HEK293 (cell line): ENCODE data around the gene SUSD3.

Source experiments
- CTCF ChIA-PET: fragments of 350-600 bp; formaldehyde crosslinking; extraction: SDS; loops from one replicate; lab custom pipeline; 2021; ENCODE audit warnings: antibody characterized with exemption; lab: Yijun Ruan, JAX
- POLR2A ChIA-PET: fragments of 300-600 bp; formaldehyde crosslinking; extraction: SDS; loops from one replicate; lab custom pipeline; 2020; ENCODE audit warnings: antibody characterized with exemption, inconsistent platforms; lab: Yijun Ruan, JAX
- H3K27ac ChIP-seq: fragments of 200-500 bp; sonication (Bioruptor generic); 2 replicates; pipeline ENCODE4 v1.5.1; 2014; ENCODE audit warnings: low read depth, low read length, control low read depth, inconsistent platforms; ENCODE audit errors: extremely low read depth
- H3K36me3 ChIP-seq, 2 experiments: fragments of 200-500 bp in 1 of 2; sonication (Bioruptor generic) in 1 of 2; 1 replicate in 1 of 2; 2 replicates in 1 of 2; pipeline ENCODE4 v1.5.1; 2014 to 2017; ENCODE audit warnings: inconsistent platforms in 2 of 2, low read length in 2 of 2; ENCODE audit not compliant: control insufficient read depth in 2 of 2, insufficient read depth in 1 of 2
- H3K4me1 ChIP-seq: fragments of 200-500 bp; sonication (Bioruptor generic); 2 replicates; pipeline ENCODE4 v1.5.1; 2014; ENCODE audit warnings: mild to moderate bottlenecking, low read length, inconsistent platforms; ENCODE audit not compliant: control insufficient read depth, insufficient read depth
- H3K4me3 ChIP-seq: 2 replicates; pipeline ENCODE4 v1.5.1; 2011; ENCODE audit warnings: low read depth, mild to moderate bottlenecking, control low read depth, low read length, moderate library complexity
- H3K9me3 ChIP-seq: fragments of 200-500 bp; sonication (Bioruptor generic); 2 replicates; pipeline ENCODE4 v1.5.1; 2014; ENCODE audit warnings: low read depth, low read length, inconsistent platforms; ENCODE audit not compliant: control insufficient read depth, insufficient read depth
- HOXC10 ChIP-seq: sonication (generic); formaldehyde crosslinking; IDR thresholded peaks from 2 replicates; pipeline ENCODE4 v1.8.1; 2023; ENCODE audit warnings: mild to moderate bottlenecking, missing genetic modification reagents
- KLF10 ChIP-seq: fragments of 450-650 bp; IDR thresholded peaks from 2 replicates; pipeline ENCODE4 v1.5.1; 2018; ENCODE audit warnings: missing biosample characterization, mild to moderate bottlenecking, missing genetic modification characterization
- KLF8 ChIP-seq: fragments of 450-650 bp; formaldehyde crosslinking; IDR thresholded peaks from 2 replicates; pipeline ENCODE4 v1.5.1; 2016; ENCODE audit warnings: missing biosample characterization, missing genetic modification characterization
- REPIN1 ChIP-seq: fragments of 450-650 bp; formaldehyde crosslinking; IDR thresholded peaks from 2 replicates; pipeline ENCODE4 v1.5.1; 2017; ENCODE audit warnings: missing biosample characterization, missing genetic modification characterization, low read depth
- SCRT1 ChIP-seq: fragments of 450-650 bp; formaldehyde crosslinking; IDR thresholded peaks from 2 replicates; pipeline ENCODE4 v1.5.1; 2016; ENCODE audit warnings: missing biosample characterization, missing genetic modification characterization, borderline replicate concordance
- YY2 ChIP-seq: fragments of 450-650 bp; formaldehyde crosslinking; IDR thresholded peaks from 2 replicates; pipeline ENCODE4 v1.5.1; 2016; ENCODE audit warnings: missing biosample characterization, missing genetic modification characterization
- ZNF138 ChIP-seq: fragments of 450-650 bp; formaldehyde crosslinking; IDR thresholded peaks from 2 replicates; pipeline ENCODE4 v1.5.1; 2016; ENCODE audit warnings: missing biosample characterization, missing genetic modification characterization, borderline replicate concordance
- ZNF366 ChIP-seq: fragments of 450-650 bp; formaldehyde crosslinking; conservative IDR thresholded peaks from 2 replicates; pipeline ENCODE4 v1.5.1; 2016; ENCODE audit warnings: missing biosample characterization, missing genetic modification characterization
- ZNF514 ChIP-seq: fragments of 450-650 bp; formaldehyde crosslinking; IDR thresholded peaks from 2 replicates; pipeline ENCODE4 v1.5.1; 2016; ENCODE audit warnings: missing biosample characterization, missing genetic modification characterization
- ZNF558 ChIP-seq: fragments of 450-650 bp; formaldehyde crosslinking; IDR thresholded peaks from 2 replicates; pipeline ENCODE4 v1.5.1; 2016; ENCODE audit warnings: missing biosample characterization, missing genetic modification characterization
- ZNF596 ChIP-seq: fragments of 450-650 bp; IDR thresholded peaks from 2 replicates; pipeline ENCODE4 v1.5.0; 2018; ENCODE audit warnings: missing biosample characterization, mild to moderate bottlenecking, missing genetic modification characterization, moderate library complexity
- ZNF610 ChIP-seq: fragments of 450-650 bp; formaldehyde crosslinking; IDR thresholded peaks from 2 replicates; pipeline ENCODE4 v1.5.1; 2016; ENCODE audit warnings: missing biosample characterization, missing genetic modification characterization, borderline replicate concordance
- ZNF645 ChIP-seq: fragments of 450-650 bp; formaldehyde crosslinking; IDR thresholded peaks from 2 replicates; pipeline ENCODE4; 2016; ENCODE audit warnings: missing biosample characterization, missing genetic modification characterization
- ZNF692 ChIP-seq: fragments of 450-650 bp; formaldehyde crosslinking; IDR thresholded peaks from 2 replicates; pipeline ENCODE4 v1.5.1; 2016; ENCODE audit warnings: missing biosample characterization, missing genetic modification characterization
- ZNF768 ChIP-seq: fragments of 450-650 bp; formaldehyde crosslinking; IDR thresholded peaks from 2 replicates; pipeline ENCODE4 v1.5.1; 2018; ENCODE audit warnings: missing biosample characterization, mild to moderate bottlenecking, missing genetic modification characterization
- ZNF776 ChIP-seq: fragments of 450-650 bp; formaldehyde crosslinking; IDR thresholded peaks from 2 replicates; pipeline ENCODE4 v1.5.0; 2017; ENCODE audit warnings: missing biosample characterization, missing genetic modification characterization, borderline replicate concordance
- ZSCAN18 ChIP-seq: fragments of 450-650 bp; formaldehyde crosslinking; IDR thresholded peaks from 2 replicates; pipeline ENCODE4 v1.5.1; 2016; ENCODE audit warnings: missing biosample characterization, missing genetic modification characterization
- ZXDB ChIP-seq: fragments of 450-650 bp; formaldehyde crosslinking; IDR thresholded peaks from 2 replicates; pipeline ENCODE4 v1.5.1; 2016; ENCODE audit warnings: missing biosample characterization, missing genetic modification characterization
- TF ChIP-seq, protein P1 (sequence below): fragments of 450-650 bp; formaldehyde crosslinking; IDR thresholded peaks from 2 replicates; pipeline ENCODE4 v1.5.1; 2016; ENCODE audit warnings: missing biosample characterization, missing genetic modification characterization

The SUSD3 gene

GRCh38 chr9:93120846-93121315, 62.4 kb downstream of the SUSD3 start:
- H3K36me3 ChIP-seq = peaks cover 0 to 35% of the 10 kb centered on the region in 2 experiments; a peak in 2 of 3 replicates
- no peaks in the 10 kb centered on the region for H3K9me3 ChIP-seq
- H3K27ac ChIP-seq = no peak overlapping the region
- ChIA-PET POLR2A (interaction anchor here (1.8 to 2.7 kb wide), 2 partner anchors 13 to 25 kb away, joined by 9 to 23 read pairs; partner anchors contain the start of genes CARD19 and NINJ1), CTCF (interaction anchor here (0.6 to 4.0 kb wide), 6 partner anchors 10 to 170 kb away, joined by 3 to 43 read pairs (median 6); partner anchors contain the start of gene NINJ1)
- H3K4me3 ChIP-seq = no peak overlapping the region
- TF ChIP-seq ZNF768 (no peak), KLF10 (tag by site-specific recombination) (no peak), ZNF138 (no peak), ZNF776 (tag by site-specific recombination) (no peak), ZNF558 (tag by site-specific recombination) (no peak), REPIN1 (tag by site-specific recombination) (no peak), KLF8 (no peak), HOXC10 (CRISPR knock-in tag) (no peak), ZNF366 (no peak), ZNF645 (tag by site-specific recombination) (no peak), ZNF692 (no peak), YY2 (tag by site-specific recombination) (no peak), SCRT1 (tag by site-specific recombination) (no peak), ZNF596 (tag by site-specific recombination) (no peak), ZNF610 (tag by site-specific recombination) (no peak), ZXDB (tag by site-specific recombination) (no peak), ZSCAN18 (tag by site-specific recombination) (no peak), ZNF514 (tag by site-specific recombination) (no peak)
- TF ChIP-seq, protein P1, sequence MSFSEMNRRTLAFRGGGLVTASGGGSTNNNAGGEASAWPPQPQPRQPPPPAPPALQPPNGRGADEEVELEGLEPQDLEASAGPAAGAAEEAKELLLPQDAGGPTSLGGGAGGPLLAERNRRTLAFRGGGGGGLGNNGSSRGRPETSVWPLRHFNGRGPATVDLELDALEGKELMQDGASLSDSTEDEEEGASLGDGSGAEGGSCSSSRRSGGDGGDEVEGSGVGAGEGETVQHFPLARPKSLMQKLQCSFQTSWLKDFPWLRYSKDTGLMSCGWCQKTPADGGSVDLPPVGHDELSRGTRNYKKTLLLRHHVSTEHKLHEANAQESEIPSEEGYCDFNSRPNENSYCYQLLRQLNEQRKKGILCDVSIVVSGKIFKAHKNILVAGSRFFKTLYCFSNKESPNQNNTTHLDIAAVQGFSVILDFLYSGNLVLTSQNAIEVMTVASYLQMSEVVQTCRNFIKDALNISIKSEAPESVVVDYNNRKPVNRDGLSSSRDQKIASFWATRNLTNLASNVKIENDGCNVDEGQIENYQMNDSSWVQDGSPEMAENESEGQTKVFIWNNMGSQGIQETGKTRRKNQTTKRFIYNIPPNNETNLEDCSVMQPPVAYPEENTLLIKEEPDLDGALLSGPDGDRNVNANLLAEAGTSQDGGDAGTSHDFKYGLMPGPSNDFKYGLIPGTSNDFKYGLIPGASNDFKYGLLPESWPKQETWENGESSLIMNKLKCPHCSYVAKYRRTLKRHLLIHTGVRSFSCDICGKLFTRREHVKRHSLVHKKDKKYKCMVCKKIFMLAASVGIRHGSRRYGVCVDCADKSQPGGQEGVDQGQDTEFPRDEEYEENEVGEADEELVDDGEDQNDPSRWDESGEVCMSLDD = no peak
- peaks cover 3% of the 10 kb centered on the region; the same call in 1 of the 2 replicates for H3K4me1 ChIP-seq
